Measurements from ENCODE around the gene OPTN. TPM values are rescaled to one million over a fixed set of nuclear protein-coding genes. Genes with fewer than 3 reads are reported as not detected.

The OPTN gene
- total RNA-seq, 1 experiment from 2014 or later = 79.6 TPM

DNA sequence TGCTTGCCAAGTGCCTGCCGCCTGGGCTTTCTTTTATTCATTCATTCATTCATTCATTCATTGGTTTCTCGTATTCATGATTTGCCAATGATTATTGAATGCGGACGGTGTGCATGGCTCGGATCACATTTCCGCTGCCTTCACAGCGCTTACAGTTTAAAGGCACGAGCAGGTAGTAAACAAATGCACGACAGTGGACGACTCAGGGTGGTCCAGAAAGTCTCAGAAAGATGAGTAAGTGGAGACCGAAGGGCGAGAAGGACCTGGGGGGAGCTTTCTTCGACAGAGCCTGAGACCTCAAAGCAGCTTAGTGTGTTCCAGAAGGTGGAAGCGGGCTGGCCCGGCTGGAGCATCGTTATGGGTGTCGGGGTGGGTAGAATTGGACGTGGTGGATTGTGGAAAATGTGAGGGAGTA lies 61.9 kb downstream of the OPTN start:
- TF ChIP-seq, protein P1, sequence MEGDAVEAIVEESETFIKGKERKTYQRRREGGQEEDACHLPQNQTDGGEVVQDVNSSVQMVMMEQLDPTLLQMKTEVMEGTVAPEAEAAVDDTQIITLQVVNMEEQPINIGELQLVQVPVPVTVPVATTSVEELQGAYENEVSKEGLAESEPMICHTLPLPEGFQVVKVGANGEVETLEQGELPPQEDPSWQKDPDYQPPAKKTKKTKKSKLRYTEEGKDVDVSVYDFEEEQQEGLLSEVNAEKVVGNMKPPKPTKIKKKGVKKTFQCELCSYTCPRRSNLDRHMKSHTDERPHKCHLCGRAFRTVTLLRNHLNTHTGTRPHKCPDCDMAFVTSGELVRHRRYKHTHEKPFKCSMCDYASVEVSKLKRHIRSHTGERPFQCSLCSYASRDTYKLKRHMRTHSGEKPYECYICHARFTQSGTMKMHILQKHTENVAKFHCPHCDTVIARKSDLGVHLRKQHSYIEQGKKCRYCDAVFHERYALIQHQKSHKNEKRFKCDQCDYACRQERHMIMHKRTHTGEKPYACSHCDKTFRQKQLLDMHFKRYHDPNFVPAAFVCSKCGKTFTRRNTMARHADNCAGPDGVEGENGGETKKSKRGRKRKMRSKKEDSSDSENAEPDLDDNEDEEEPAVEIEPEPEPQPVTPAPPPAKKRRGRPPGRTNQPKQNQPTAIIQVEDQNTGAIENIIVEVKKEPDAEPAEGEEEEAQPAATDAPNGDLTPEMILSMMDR (IDR thresholded peaks at IDR 0.05; ENCODE audit: unreplicated experiment) = no peak
- Mint-ChIP-seq H3K4me1 (ENCODE audit: insufficient read depth, unreplicated experiment) (peaks cover 19% of the 10 kb centered on the region), H3K27ac (ENCODE audit: low read depth, unreplicated experiment) (peak overlapping the region; percentile 81), H3K27me3 (ENCODE audit: insufficient read depth, unreplicated experiment) (no peaks in the 10 kb centered on the region), H3K9me3 (ENCODE audit: unreplicated experiment) (no peaks in the 10 kb centered on the region), H3K4me3 (ENCODE audit: unreplicated experiment) (peak overlapping the region; percentile 85), H3K36me3 (ENCODE audit: insufficient read depth, unreplicated experiment) (no peaks in the 10 kb centered on the region)
- POLR2A ChIA-PET = interaction anchor here (0.6 to 2.0 kb wide), 8 partner anchors 9 to 141 kb away, joined by 3 to 9 read pairs (median 4); partner anchors contain the start of genes OPTN and PHYH
- CTCF ChIA-PET = interaction anchor here (0.6 to 3.2 kb wide), 10 partner anchors 10 to 1060 kb away, joined by 3 to 39 read pairs (median 4); no protein-coding TSS in a partner anchor
- DNase-seq (ENCODE audit: unreplicated experiment) = peak; percentile 18
- intact Hi-C loops (cut with micrococcal nuclease) = loop anchor here (1.0 to 5.0 kb wide), 2 partner anchors 140 to 275 kb away; no protein-coding TSS in a partner anchor
- no TSS peak for BruUV-seq (replicated peaks)

DNA sequence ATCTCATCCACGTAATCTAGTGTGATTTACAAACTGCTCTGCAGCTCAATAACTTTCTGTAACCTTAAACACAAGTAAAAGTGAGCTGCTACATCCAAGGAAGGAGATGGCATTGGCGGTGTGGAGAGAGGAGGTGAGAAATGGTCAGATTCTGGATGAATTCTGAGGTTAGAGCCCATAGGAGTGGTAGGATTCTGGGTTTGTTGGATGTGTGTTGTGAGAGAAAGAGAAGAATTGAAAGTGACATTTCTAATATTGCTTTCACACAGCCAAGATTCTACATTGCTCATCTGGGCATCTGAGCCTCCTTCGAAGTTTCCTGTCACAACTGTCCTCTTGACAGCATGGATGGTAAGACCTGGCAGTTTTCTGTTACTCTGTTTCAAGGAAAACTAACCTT lies 63.9 kb downstream of the OPTN start:
- CTCF ChIA-PET = interaction anchor here (0.6 kb wide), 1 partner anchor 83 kb away, joined by 7 read pairs; no protein-coding TSS in a partner anchor
- Mint-ChIP-seq H3K27me3 (ENCODE audit: insufficient read depth, unreplicated experiment) (no peaks in the 10 kb centered on the region), H3K36me3 (ENCODE audit: insufficient read depth, unreplicated experiment) (no peaks in the 10 kb centered on the region), H3K9me3 (ENCODE audit: unreplicated experiment) (no peaks in the 10 kb centered on the region), H3K27ac (ENCODE audit: low read depth, unreplicated experiment) (no peak overlapping the region), H3K4me3 (ENCODE audit: unreplicated experiment) (no peak overlapping the region), H3K4me1 (ENCODE audit: insufficient read depth, unreplicated experiment) (peaks cover 19% of the 10 kb centered on the region)
- no TSS peak for BruUV-seq (replicated peaks)
- TF ChIP-seq, protein P1 (IDR thresholded peaks at IDR 0.05; ENCODE audit: unreplicated experiment) = no peak
- intact Hi-C loops (cut with micrococcal nuclease) = loop anchor here (5.0 kb wide), 1 partner anchor 273 kb away; no protein-coding TSS in a partner anchor
- POLR2A ChIA-PET = interaction anchor here (1.1 to 1.2 kb wide), 2 partner anchors 66 to 136 kb away, joined by 3 read pairs; partner anchors contain the start of gene PHYH
- no peak for DNase-seq (ENCODE audit: unreplicated experiment)

DNA sequence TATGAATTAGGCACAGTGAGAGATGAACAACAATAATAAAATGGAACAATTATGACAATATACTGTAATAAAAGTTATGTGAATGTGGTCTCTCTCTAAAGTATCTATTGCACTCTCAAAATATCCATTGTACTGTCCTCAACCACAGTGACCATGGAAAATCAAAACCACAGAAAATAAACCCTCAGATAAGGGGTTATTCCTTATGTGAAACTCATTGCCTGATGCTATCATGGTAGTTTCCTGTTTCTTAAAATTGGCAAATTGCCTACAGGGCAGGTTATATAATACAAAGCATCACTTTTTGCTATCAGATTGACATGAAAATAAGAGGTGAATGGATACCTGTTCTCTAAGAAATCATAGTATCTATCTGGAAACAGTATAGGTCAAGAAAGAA lies 65.2 kb downstream of the OPTN start:
- no peak overlapping the region for H3K27ac Mint-ChIP-seq (ENCODE audit: low read depth, unreplicated experiment)
- intact Hi-C loops (cut with micrococcal nuclease) = no loop called here
- H3K4me1 Mint-ChIP-seq (ENCODE audit: insufficient read depth, unreplicated experiment) = peaks cover 19% of the 10 kb centered on the region
- ChIA-PET CTCF (no interaction called here), POLR2A (no interaction called here)
- DNase-seq (ENCODE audit: unreplicated experiment) = no peak
- no peaks in the 10 kb centered on the region for H3K27me3 Mint-ChIP-seq (ENCODE audit: insufficient read depth, unreplicated experiment)
- no peak overlapping the region for H3K4me3 Mint-ChIP-seq (ENCODE audit: unreplicated experiment)
- no peaks in the 10 kb centered on the region for H3K36me3 Mint-ChIP-seq (ENCODE audit: insufficient read depth, unreplicated experiment)
- TF ChIP-seq, protein P1 (IDR thresholded peaks at IDR 0.05; ENCODE audit: unreplicated experiment) = no peak
- BruUV-seq (replicated peaks) = no TSS peak
- H3K9me3 Mint-ChIP-seq (ENCODE audit: unreplicated experiment) = no peaks in the 10 kb centered on the region

DNA sequence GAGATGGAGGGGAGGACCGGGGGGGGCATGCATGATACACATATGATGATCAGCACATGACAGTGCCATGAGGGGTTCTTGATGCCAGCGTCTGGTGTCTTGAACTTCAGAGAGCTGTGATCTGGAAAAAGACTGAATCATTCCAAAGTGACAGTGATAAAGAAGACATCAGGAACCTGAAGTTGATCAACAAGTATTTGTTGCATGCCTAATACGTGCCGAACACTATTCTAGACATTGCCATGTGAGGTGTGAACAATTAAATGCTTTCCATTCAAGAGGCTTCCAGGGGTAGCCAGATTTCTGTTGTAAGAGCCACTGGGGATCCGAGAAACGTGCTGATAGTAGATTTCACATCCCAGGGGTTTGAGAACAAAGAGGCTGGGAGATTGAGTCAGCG lies 67.6 kb downstream of the OPTN start:
- POLR2A ChIA-PET = no interaction called here
- Mint-ChIP-seq H3K27me3 (ENCODE audit: insufficient read depth, unreplicated experiment) (no peaks in the 10 kb centered on the region), H3K9me3 (ENCODE audit: unreplicated experiment) (no peaks in the 10 kb centered on the region), H3K4me1 (ENCODE audit: insufficient read depth, unreplicated experiment) (peaks cover 9% of the 10 kb centered on the region), H3K4me3 (ENCODE audit: unreplicated experiment) (no peak overlapping the region), H3K36me3 (ENCODE audit: insufficient read depth, unreplicated experiment) (peaks cover 2% of the 10 kb centered on the region), H3K27ac (ENCODE audit: low read depth, unreplicated experiment) (no peak overlapping the region)
- intact Hi-C loops (cut with micrococcal nuclease) = loop anchor here (2.0 kb wide), 1 partner anchor 141 kb away; no protein-coding TSS in a partner anchor
- TF ChIP-seq, protein P1 (IDR thresholded peaks at IDR 0.05; ENCODE audit: unreplicated experiment) = no peak
- DNase-seq (ENCODE audit: unreplicated experiment) = no peak
- no TSS peak for BruUV-seq (replicated peaks)
- CTCF ChIA-PET = interaction anchor here (1.3 kb wide), 1 partner anchor 136 kb away, joined by 5 read pairs; no protein-coding TSS in a partner anchor
